ENCODE data around the gene PJVK.
A peak's percentile ranks its signal among the peaks of the same experiment; 100 is the strongest.

PJVK gene

DNA sequence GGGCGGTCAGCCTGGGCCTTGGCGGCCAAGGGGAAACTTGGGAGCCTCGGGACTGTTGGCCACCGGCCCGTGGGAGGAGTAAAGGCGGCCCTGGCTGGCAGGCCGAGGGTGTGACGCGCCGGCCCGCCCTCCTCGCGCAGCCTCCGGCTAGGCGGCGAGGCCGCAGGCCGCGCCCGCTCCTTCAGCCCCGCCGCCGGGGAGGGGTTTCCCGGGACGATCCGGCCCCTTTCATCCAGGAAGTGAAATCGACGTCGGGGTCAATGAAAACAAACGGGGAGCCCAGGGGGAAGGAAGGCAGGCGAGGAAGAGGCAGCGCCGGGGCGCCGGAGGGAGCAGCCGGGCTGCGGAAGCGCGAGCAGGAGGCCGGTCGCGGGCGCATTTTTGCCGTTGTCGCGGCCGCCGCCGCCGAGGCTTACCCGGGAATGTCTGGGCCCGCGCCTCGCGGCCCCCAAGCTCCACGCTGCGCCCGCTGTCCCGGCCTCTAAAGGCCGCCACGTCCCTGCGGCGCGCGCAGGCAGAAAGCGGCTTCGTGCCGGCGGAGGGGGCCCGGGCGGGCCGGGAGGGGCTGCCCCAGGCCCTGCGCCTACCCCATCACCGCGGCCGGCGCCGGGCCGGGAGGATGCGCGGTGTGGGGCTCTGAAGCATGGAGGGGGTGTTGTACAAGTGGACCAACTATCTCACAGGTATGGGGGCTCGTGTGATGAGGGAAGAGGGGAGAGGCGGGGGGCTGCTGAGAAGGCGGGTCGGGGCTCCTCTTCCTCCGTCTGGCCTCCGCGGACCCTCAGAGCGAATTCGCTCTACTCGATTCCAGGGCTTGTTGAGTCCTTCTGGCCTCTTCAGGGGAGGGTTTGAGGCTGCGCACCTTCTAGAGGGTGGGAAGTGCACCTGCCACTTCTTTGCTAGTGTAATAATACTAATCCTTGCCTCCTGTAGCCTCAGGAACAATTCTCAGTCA, 29.3 kb downstream of the PJVK start, which contains the start of gene PLEKHA3:
TSS of gene PLEKHA3 (plus strand) at position 231 of the 955 bp plus-strand sequence. CDS start at position 644, 413 bp downstream.
- no peaks in the 10 kb centered on the region for H3K9me3 Mint-ChIP-seq
- peak within 1 kb of the TSS; percentile 95 for H3K27ac Mint-ChIP-seq
- no peaks in the 10 kb centered on the region for H3K27me3 Mint-ChIP-seq (ENCODE audit: low read depth)
- H3K4me1 Mint-ChIP-seq (ENCODE audit: low read depth): peaks cover 51% of the 10 kb centered on the region
- peak; percentile 85 for DNase-seq (ENCODE audit: low spot score)
- H3K36me3 Mint-ChIP-seq (ENCODE audit: low read depth): peaks cover 9% of the 10 kb centered on the region
- peak within 1 kb of the TSS; percentile 91 for H3K4me3 Mint-ChIP-seq

GRCh38 chr2:178482437-178482836, 31.3 kb downstream of the PJVK start:
- Mint-ChIP-seq H3K36me3 (ENCODE audit: low read depth) (peaks cover 21% of the 10 kb centered on the region), H3K9me3 (no peaks in the 10 kb centered on the region), H3K27ac (peak overlapping the region; percentile 11), H3K4me3 (peak overlapping the region; percentile 91), H3K27me3 (ENCODE audit: low read depth) (no peaks in the 10 kb centered on the region), H3K4me1 (ENCODE audit: low read depth) (peaks cover 45% of the 10 kb centered on the region)
- peak; percentile 7 for DNase-seq (ENCODE audit: low spot score)

GRCh38 chr2:178484245-178485041, 33.3 kb downstream of the PJVK start:
- no peak for DNase-seq (ENCODE audit: low spot score)
- no peak overlapping the region for H3K4me3 Mint-ChIP-seq
- H3K27me3 Mint-ChIP-seq (ENCODE audit: low read depth): no peaks in the 10 kb centered on the region
- peaks cover 29% of the 10 kb centered on the region for H3K36me3 Mint-ChIP-seq (ENCODE audit: low read depth)
- peaks cover 40% of the 10 kb centered on the region for H3K4me1 Mint-ChIP-seq (ENCODE audit: low read depth)
- no peak overlapping the region for H3K27ac Mint-ChIP-seq
- H3K9me3 Mint-ChIP-seq: no peaks in the 10 kb centered on the region

- no peak overlapping the region for H3K4me3 Mint-ChIP-seq
- no peaks in the 10 kb centered on the region for H3K9me3 Mint-ChIP-seq
- no peak overlapping the region for H3K27ac Mint-ChIP-seq
- peaks cover 37% of the 10 kb centered on the region for H3K36me3 Mint-ChIP-seq (ENCODE audit: low read depth)
- H3K4me1 Mint-ChIP-seq (ENCODE audit: low read depth): peaks cover 39% of the 10 kb centered on the region
- no peak for DNase-seq (ENCODE audit: low spot score)
- H3K27me3 Mint-ChIP-seq (ENCODE audit: low read depth): no peaks in the 10 kb centered on the region
Measured at GRCh38 chr2:178485356-178485755, 34.2 kb downstream of the PJVK start.

- no peak overlapping the region for H3K4me3 Mint-ChIP-seq
- H3K36me3 Mint-ChIP-seq (ENCODE audit: low read depth): peaks cover 61% of the 10 kb centered on the region
- H3K9me3 Mint-ChIP-seq: no peaks in the 10 kb centered on the region
- no peak for DNase-seq (ENCODE audit: low spot score)
- no peak overlapping the region for H3K27ac Mint-ChIP-seq
- no peaks in the 10 kb centered on the region for H3K27me3 Mint-ChIP-seq (ENCODE audit: low read depth)
- peaks cover 10% of the 10 kb centered on the region for H3K4me1 Mint-ChIP-seq (ENCODE audit: low read depth)
Measured at GRCh38 chr2:178491612-178492011, 40.4 kb downstream of the PJVK start.

- H3K4me3 Mint-ChIP-seq: no peak overlapping the region
- no peak overlapping the region for H3K27ac Mint-ChIP-seq
- no peaks in the 10 kb centered on the region for H3K9me3 Mint-ChIP-seq
- H3K36me3 Mint-ChIP-seq (ENCODE audit: low read depth): peaks cover 62% of the 10 kb centered on the region
- DNase-seq (ENCODE audit: low spot score): no peak
- no peaks in the 10 kb centered on the region for H3K27me3 Mint-ChIP-seq (ENCODE audit: low read depth)
- H3K4me1 Mint-ChIP-seq (ENCODE audit: low read depth): no peaks in the 10 kb centered on the region
Measured at GRCh38 chr2:178496049-178496448, 44.9 kb downstream of the PJVK start.

- H3K27ac Mint-ChIP-seq: no peak overlapping the region
- peaks cover 72% of the 10 kb centered on the region for H3K36me3 Mint-ChIP-seq (ENCODE audit: low read depth)
- no peaks in the 10 kb centered on the region for H3K4me1 Mint-ChIP-seq (ENCODE audit: low read depth)
Measured at GRCh38 chr2:178498137-178498536, 47.0 kb downstream of the PJVK start.

GRCh38 chr2:178499640-178500039, 48.5 kb downstream of the PJVK start:
- Mint-ChIP-seq H3K36me3 (ENCODE audit: low read depth) (peaks cover 65% of the 10 kb centered on the region), H3K27ac (no peak overlapping the region), H3K27me3 (ENCODE audit: low read depth) (no peaks in the 10 kb centered on the region), H3K9me3 (no peaks in the 10 kb centered on the region), H3K4me3 (no peak overlapping the region), H3K4me1 (ENCODE audit: low read depth) (no peaks in the 10 kb centered on the region)
- DNase-seq (ENCODE audit: low spot score): no peak

More at GRCh38 chr2:178498137-178498536, 47.0 kb downstream of the PJVK start:
- no peak overlapping the region for H3K4me3 Mint-ChIP-seq
- no peak for DNase-seq (ENCODE audit: low spot score)
- no peaks in the 10 kb centered on the region for H3K9me3 Mint-ChIP-seq
- no peaks in the 10 kb centered on the region for H3K27me3 Mint-ChIP-seq (ENCODE audit: low read depth)

DNA sequence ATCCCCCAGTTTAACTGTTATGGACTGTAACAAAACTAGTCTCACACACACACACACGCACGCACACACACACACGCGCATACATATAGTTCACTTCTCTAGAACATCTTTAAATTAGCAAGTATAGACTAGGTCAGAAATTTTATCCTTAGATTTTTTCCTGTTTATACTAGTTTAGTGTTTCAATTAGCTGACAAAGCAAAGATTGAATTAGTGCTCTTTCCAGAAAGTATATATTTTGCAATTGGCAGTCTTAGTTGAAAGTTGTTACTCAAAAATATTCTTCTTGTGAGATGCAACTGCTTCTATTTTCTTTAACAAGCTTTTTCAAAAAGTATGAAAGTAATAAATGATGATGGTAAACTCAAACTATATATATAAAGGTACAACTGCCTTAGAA, 51.6 kb downstream of the PJVK start:
- Mint-ChIP-seq H3K9me3 (no peaks in the 10 kb centered on the region), H3K4me3 (no peak overlapping the region), H3K4me1 (ENCODE audit: low read depth) (peaks cover 11% of the 10 kb centered on the region), H3K36me3 (ENCODE audit: low read depth) (peaks cover 52% of the 10 kb centered on the region), H3K27me3 (ENCODE audit: low read depth) (no peaks in the 10 kb centered on the region), H3K27ac (no peak overlapping the region)
- no peak for DNase-seq (ENCODE audit: low spot score)

GRCh38 chr2:178506101-178506500, 54.9 kb downstream of the PJVK start:
- no peak overlapping the region for H3K27ac Mint-ChIP-seq
- no peak for DNase-seq (ENCODE audit: low spot score)
- peaks cover 17% of the 10 kb centered on the region for H3K4me1 Mint-ChIP-seq (ENCODE audit: low read depth)
- no peak overlapping the region for H3K4me3 Mint-ChIP-seq
- peaks cover 38% of the 10 kb centered on the region for H3K36me3 Mint-ChIP-seq (ENCODE audit: low read depth)
- H3K9me3 Mint-ChIP-seq: no peaks in the 10 kb centered on the region
- no peaks in the 10 kb centered on the region for H3K27me3 Mint-ChIP-seq (ENCODE audit: low read depth)

DNA sequence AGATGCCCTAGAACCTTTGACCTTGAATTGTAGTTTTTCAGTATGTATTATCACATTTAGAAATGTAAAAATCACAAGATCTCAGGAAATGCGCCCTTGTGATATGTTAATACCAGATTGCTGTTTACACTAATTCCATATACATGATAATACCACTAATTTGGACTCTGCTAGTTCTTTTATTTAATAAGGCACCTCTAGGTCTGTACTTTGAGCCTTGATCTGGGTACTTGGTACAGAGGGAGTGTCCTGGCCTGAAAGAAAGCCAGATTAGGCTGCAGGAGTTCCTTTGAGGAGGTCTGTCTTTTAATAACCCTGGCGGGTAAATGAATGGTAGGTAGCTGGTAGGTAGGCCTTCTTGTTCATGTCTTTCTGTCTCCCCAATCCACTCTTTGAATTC, 55.3 kb downstream of the PJVK start:
- no peak for DNase-seq (ENCODE audit: low spot score)
- H3K27me3 Mint-ChIP-seq (ENCODE audit: low read depth): no peaks in the 10 kb centered on the region
- H3K9me3 Mint-ChIP-seq: no peaks in the 10 kb centered on the region
- peaks cover 17% of the 10 kb centered on the region for H3K4me1 Mint-ChIP-seq (ENCODE audit: low read depth)
- no peak overlapping the region for H3K4me3 Mint-ChIP-seq
- no peak overlapping the region for H3K27ac Mint-ChIP-seq
- peaks cover 36% of the 10 kb centered on the region for H3K36me3 Mint-ChIP-seq (ENCODE audit: low read depth)

GRCh38 chr2:178506949-178507348, 55.8 kb downstream of the PJVK start:
- Mint-ChIP-seq H3K27me3 (ENCODE audit: low read depth) (no peaks in the 10 kb centered on the region), H3K9me3 (no peaks in the 10 kb centered on the region), H3K4me1 (ENCODE audit: low read depth) (peaks cover 17% of the 10 kb centered on the region), H3K4me3 (no peak overlapping the region), H3K36me3 (ENCODE audit: low read depth) (peaks cover 34% of the 10 kb centered on the region), H3K27ac (no peak overlapping the region)
- no peak for DNase-seq (ENCODE audit: low spot score)

DNA sequence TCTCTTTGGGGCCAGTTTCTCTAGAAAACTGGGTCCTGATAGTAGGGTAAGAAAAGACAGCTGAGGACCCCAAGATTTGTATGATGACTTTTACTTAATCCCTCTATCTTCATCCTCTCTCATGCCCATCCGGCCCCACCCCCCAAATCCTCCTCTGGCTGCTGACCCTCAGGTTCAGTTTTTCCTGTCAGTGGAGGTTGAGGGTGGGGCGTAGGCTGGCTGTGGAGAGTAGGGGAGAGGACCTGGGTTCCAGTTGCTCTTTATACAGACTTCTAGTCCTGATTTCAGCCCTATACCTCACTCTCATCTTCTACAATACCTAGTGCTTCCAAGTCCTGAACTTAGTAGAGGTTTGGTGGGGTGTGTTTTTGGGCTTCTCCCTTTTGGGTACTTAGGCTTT, 57.5 kb downstream of the PJVK start:
- Mint-ChIP-seq H3K36me3 (ENCODE audit: low read depth) (peaks cover 33% of the 10 kb centered on the region), H3K27me3 (ENCODE audit: low read depth) (no peaks in the 10 kb centered on the region), H3K4me3 (no peak overlapping the region), H3K9me3 (no peaks in the 10 kb centered on the region), H3K27ac (no peak overlapping the region), H3K4me1 (ENCODE audit: low read depth) (peaks cover 21% of the 10 kb centered on the region)
- DNase-seq (ENCODE audit: low spot score): no peak

DNA sequence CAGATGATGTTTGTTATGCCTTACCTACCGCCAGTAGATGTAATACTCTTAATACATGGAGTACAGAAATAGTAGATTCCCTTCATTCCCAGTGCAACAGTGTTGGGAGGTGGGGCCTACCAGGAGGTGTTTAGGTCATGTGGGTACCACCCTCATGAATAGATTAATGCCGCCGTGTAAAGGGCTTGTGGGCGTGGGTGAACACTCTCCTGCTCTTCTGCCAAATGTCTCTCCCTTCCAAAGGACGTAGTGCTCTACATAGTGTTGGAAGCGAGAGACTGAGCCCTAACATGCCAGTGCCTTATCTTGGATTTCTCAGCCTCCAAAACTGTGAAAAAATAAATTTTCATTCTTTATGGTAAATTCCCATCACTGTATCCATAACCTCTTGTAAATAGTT, 59.2 kb downstream of the PJVK start:
- Mint-ChIP-seq H3K9me3 (no peaks in the 10 kb centered on the region), H3K4me3 (no peak overlapping the region), H3K27ac (no peak overlapping the region), H3K27me3 (ENCODE audit: low read depth) (no peaks in the 10 kb centered on the region), H3K4me1 (ENCODE audit: low read depth) (peaks cover 37% of the 10 kb centered on the region), H3K36me3 (ENCODE audit: low read depth) (peaks cover 43% of the 10 kb centered on the region)
- DNase-seq (ENCODE audit: low spot score): no peak
